Limb (tissue), 2 donors: ENCODE data around the gene PLP1.
A peak's percentile ranks its signal among the peaks of the same experiment; 100 is the strongest.
"Not testable (repeated sequence)": the region's sequence is repeated elsewhere in the genome, so short reads cannot be mapped to it uniquely, and the experiment has no call there.

Experiments
- DNase-seq, 2 donors: peaks; one replicate each; pipeline ENCODE4 v3.0.0-alpha.2; 2016; ENCODE audit errors: extremely low spot score in 2 of 2

Gene PLP1

DNA sequence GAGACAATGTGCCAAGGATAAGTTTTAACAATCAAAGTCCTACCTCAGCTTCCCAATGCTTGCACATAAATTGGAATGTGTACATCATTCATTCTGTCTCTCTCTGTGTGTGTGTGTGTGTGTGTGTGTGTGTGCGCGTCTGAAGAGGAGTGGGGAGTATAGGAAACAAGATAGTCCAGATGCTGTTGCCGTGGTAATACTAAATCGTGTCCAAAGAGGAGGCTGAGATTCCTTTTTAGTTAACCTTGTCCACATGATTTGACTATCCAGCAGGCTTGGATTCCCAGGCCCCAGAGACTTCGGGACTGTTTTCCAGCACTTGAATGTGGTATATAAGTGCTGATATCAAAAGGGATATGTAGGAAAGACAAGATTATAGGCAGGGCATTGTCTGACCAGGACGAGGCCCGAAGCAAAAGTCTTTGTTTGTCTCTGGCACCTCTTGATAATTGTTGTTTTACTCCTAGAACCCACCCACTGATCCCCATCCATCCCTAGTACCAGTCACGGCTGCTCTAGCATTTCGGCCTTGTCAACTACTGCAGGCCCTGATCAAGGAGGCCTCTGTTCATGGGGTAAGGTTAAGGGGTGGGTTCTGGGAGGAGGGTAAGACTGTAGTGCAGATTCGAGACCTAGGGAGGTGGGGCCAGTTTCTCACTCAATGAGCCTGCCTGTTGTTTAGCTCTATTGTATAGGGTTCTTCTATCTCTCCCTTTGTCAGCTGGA lies 3.9 kb downstream of the PLP1 start:
- no peak for DNase-seq

- DNase-seq = no peak
These were observed 4.4 kb downstream of the PLP1 start for GRCh38 chrX:103781062-103781402.

DNA sequence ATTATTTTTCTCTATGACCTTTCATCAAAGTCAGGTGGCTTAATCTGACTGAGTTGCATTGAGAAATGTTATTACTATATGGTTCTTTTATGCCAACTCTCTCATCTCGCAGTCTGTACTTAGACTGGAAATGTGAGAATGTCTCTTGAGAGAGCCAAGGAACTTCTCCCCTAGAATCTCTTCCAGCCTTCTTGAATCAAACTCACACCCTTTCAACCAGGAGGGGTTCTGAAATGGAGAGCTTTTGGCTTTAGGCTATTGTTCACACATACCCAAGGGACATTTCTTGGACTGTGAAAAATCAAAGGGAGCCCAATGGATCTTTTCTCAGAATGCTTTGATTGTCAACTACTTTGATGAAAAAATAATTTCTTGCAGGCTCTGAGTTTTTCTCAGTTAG lies 5.1 kb downstream of the PLP1 start:
- DNase-seq = no peak

GRCh38 chrX:103782640-103783039 lies 6.0 kb downstream of the PLP1 start:
- no peak for DNase-seq

DNA sequence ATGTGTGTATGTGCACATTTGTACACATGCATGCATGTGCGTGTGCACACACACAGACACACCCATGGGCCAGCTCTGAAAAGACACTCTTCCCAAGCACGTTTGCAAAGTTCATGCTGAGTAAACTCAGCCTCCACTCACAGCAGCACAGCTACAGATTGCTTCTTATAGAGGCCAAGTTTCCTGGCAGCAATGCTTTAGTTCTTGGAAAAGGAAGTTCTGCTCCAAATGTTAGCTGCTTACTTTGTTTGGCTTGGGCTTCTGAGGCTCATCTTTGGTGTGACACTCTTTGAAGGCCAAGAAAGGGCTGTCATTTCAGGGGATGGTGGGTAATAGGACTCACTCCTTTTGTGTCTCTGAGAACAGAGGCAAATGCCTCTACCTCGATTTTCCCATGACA lies 6.6 kb downstream of the PLP1 start:
- no peak for DNase-seq

DNA sequence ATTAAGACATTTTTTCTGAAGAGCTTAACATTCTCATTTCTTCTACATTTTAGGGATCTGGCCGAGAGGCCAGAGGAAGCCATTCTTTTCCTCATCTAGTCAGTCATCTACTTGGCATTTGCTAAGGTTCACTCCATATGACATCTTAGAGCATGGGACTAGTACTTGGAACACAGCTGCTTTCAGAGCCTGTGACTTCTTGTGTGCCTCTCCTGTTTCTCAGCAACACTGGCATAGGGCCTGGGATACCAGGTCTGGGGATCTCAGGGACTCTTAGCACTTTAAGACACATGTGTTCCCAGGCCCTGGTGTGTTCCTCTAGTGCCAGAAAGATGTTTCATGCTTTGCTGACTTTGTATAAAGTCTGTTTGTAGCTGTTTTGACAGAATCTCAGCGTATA lies 7.3 kb downstream of the PLP1 start:
- DNase-seq = no peak

DNA sequence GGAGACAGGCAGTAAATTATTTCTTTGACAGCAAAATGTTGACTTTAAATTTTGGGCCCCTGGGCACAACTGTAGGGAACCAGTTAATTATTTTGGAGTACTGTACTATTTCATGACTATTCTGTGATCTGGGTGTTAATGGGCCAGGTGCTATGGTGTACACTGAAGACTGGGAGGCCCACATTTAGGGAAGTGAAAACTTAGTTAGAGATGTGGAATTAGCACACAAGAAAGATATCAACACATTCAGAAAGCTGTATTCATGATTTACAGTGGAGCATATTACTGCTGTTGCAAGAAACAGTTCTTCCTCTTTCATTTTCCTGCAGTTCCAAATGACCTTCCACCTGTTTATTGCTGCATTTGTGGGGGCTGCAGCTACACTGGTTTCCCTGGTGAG lies 12.4 kb downstream of the PLP1 start:
- DNase-seq = no peak

GRCh38 chrX:103791228-103791627 lies 14.6 kb downstream of the PLP1 start:
- no peak for DNase-seq

DNA sequence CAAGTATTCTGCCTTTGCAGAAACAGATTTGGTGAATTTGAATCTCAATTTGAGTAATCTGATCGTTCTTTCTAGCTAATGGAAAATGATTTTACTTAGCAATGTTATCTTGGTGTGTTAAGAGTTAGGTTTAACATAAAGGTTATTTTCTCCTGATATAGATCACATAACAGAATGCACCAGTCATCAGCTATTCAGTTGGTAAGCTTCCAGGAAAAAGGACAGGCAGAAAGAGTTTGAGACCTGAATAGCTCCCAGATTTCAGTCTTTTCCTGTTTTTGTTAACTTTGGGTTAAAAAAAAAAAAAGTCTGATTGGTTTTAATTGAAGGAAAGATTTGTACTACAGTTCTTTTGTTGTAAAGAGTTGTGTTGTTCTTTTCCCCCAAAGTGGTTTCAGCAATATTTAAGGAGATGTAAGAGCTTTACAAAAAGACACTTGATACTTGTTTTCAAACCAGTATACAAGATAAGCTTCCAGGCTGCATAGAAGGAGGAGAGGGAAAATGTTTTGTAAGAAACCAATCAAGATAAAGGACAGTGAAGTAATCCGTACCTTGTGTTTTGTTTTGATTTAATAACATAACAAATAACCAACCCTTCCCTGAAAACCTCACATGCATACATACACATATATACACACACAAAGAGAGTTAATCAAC lies 15.3 kb downstream of the PLP1 start:
- no peak for DNase-seq

- no peak for DNase-seq
These were observed 16.4 kb downstream of the PLP1 start for GRCh38 chrX:103792916-103793544.

DNA sequence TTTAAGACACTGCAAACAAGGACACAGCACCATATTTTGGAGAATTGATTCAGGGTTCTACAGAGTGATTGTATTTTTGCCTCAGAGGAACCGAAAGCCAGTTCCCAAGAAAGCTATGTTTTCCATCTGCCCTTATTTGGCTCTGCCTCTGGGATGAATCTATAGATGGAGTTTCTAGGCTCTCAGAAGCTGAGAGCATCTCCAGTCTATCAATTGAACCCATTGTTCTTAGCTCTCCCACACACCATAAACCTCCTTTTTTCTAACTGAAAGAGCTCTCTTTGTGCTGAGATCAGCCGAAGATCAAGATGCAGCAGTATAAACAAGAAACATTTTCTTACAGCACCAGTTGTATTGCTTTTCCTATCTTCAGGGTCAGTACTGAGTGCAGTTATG lies 16.9 kb downstream of the PLP1 start:
- no peak for DNase-seq

- DNase-seq = no peak
These were observed 17.5 kb downstream of the PLP1 start for GRCh38 chrX:103794119-103794518.

DNA sequence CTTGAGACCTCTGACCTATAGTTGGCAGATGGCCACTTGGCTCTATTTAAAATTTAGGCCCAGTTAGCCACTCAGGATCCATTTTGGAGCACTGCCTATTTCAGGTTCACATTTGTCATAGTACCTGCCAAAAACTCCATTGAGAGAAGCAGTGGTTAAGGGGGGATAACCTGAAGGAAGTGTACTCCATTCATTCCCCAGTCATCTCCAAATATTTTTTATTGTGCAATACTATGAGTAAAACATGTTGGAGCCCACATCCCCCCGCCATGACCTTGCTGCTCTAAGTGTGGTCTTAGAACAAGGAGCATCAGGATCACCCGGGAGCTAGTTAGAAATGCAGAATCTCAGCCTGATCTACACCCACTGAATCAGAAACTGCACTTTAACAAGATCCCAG lies 21.1 kb downstream of the PLP1 start:
- no peak for DNase-seq

DNA sequence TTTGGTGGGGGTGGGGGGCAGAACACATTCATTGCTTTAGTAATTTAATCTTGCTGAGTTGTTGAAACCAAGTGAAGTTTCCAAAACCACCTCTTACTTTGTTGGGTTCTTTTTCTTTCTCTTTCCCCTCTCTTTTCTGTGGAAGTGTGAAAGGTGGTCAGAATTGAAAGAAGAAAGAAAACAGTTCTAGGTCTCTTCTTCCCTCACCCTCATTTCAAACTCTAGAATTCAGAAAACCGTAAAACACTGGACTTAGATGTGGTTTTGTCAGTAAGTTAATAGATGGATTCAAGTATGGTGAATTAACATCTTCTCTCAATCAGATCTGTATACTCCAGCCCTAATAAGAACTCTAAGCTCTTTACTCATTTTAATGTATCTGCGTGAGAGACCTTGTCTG lies 23.7 kb downstream of the PLP1 start:
- no peak for DNase-seq

DNA sequence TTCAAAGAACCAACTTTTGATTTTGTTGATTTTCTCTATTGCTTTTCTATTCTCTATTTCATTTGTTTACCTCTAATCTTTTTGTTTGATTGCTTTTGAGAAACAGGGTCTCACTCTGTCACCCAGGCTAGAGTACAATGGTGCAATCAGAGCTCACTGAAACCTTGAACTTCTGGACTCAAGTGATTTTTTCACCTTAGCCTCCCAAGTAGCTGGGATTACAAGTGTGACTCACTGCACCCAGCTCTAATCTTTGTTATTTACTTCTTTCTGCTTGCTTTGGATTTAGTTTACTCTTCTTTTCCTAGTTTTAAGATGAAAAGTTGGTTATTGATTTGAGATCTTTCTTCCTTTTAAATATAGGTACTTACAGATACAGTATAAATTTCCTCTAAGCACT lies 29.2 kb downstream of the PLP1 start:
- no peak for DNase-seq

DNA sequence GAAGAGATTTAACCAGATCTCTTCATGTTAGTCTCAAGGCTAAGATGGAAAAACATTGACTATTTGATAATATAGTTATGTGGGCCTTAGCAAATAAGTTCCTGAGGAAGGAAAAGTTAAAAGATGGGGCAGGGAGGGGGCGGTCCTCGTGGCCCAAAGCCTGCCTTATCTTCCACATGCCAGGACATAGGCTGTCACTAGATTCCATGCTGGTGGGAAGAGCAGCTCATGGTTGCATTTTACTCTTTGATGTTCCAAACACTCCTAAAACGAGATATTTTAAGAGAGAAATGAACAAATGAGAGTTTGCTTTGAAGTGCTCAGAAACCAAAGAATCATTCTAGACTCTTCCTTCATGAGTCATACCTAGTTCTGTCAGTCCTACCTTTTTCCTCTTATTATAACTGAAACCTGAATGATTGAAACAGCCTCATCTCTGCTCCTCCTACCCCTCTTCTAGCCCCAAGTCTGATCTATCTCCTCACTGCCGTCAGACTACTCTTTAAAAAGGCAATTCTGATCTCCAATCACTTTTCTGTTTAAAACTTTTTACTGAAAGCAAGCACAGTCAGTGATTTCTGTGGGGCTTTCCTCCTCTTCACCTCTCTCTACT lies 30.3 kb downstream of the PLP1 start:
- DNase-seq = no peak

GRCh38 chrX:103811858-103812257 lies 35.2 kb downstream of the PLP1 start:
- DNase-seq = no peak

DNA sequence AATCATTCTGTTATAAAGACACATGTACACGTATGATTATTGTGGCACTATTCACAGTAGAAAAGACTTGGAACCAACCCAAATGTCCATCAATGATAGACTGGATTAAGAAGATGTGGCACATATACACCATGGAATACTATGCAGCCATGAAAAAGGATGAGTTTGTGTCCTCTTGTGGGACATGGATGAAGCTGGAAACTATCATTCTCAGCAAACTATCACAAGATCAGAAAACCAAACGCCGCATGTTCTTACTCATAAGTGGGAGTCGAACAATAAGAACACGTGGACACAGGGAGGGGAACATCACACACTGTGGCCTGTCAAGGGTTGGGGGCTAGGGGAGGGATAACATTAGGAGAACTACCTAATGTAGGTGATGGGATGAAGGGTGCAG lies 40.5 kb downstream of the PLP1 start:
- not testable (repeated sequence) for DNase-seq

- peak in 1 of 2 donors; percentile 50 for DNase-seq
These were observed 40.9 kb downstream of the PLP1 start for GRCh38 chrX:103817502-103817901.

GRCh38 chrX:103818842-103819619 lies 42.4 kb downstream of the PLP1 start:
- no peak for DNase-seq

DNA sequence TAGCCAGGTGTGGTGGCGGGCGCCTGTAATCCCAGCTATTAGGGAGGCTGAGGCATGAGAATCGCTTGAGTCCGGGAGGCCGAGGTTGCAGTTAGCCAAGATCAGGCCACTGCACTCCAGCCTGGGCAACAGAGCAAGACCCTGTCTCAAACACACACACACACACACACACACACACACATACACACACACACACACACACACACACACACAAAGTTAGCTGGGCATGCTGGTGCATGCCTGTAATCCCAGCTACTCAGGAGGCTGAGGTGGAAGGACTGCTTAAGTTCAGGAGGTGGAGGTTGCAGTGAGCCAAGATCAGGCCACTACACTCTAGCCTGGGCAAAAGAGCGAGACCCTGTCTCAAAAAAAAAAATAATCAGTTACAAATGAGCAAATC lies 44.2 kb downstream of the PLP1 start:
- DNase-seq = not testable (repeated sequence)

- no peak for DNase-seq
These were observed 47.0 kb downstream of the PLP1 start for GRCh38 chrX:103823591-103823990.
